CD4-positive, alpha-beta T cell treated with Interleukin-17A for 1 hour (primary cell): Measurements from ENCODE around the gene BTRC.
"Not testable (repeated sequence)": the region's sequence is repeated elsewhere in the genome, so short reads cannot be mapped to it uniquely, and the experiment has no call there.

Experiments used
- DNase-seq: peaks from one replicate; pipeline ENCODE4 v3.0.0-alpha.2; 2020

Gene BTRC

GRCh38 chr10:101388676-101389276 is 34.8 kb downstream of the BTRC start:
- DNase-seq = no peak

- not testable (repeated sequence) for DNase-seq
Measured at GRCh38 chr10:101389532-101389931, 35.6 kb downstream of the BTRC start.

- DNase-seq = no peak
Measured at GRCh38 chr10:101389986-101390531, 36.1 kb downstream of the BTRC start.

GRCh38 chr10:101393378-101393777 is 39.4 kb downstream of the BTRC start:
- no peak for DNase-seq

- DNase-seq = no peak
Measured at GRCh38 chr10:101394524-101395133, 40.7 kb downstream of the BTRC start.

GRCh38 chr10:101397140-101397539 is 43.2 kb downstream of the BTRC start:
- DNase-seq = peak; percentile 83

GRCh38 chr10:101400585-101400984 is 46.6 kb downstream of the BTRC start:
- DNase-seq = no peak

- no peak for DNase-seq
Measured at GRCh38 chr10:101402711-101403110, 48.7 kb downstream of the BTRC start.

- DNase-seq = no peak
Measured at GRCh38 chr10:101403161-101403560, 49.2 kb downstream of the BTRC start.

GRCh38 chr10:101405001-101405400 is 51.0 kb downstream of the BTRC start:
- DNase-seq = no peak

GRCh38 chr10:101411598-101411997 is 57.6 kb downstream of the BTRC start:
- DNase-seq = no peak

- no peak for DNase-seq
Measured at GRCh38 chr10:101414034-101414433, 60.1 kb downstream of the BTRC start.

- DNase-seq = no peak
Measured at GRCh38 chr10:101415884-101416283, 61.9 kb downstream of the BTRC start.

- DNase-seq = not testable (repeated sequence)
Measured at GRCh38 chr10:101421967-101422366, 68.0 kb downstream of the BTRC start.

GRCh38 chr10:101425535-101425934 is 71.6 kb downstream of the BTRC start:
- DNase-seq = no peak

GRCh38 chr10:101428036-101428435 is 74.1 kb downstream of the BTRC start:
- DNase-seq = no peak

GRCh38 chr10:101429423-101429822 is 75.5 kb downstream of the BTRC start:
- no peak for DNase-seq

GRCh38 chr10:101436302-101436701 is 82.3 kb downstream of the BTRC start:
- no peak for DNase-seq

- no peak for DNase-seq
Measured at GRCh38 chr10:101438881-101439391, 85.0 kb downstream of the BTRC start.

GRCh38 chr10:101441541-101442455 is 87.8 kb downstream of the BTRC start:
- peak; percentile 49 for DNase-seq

GRCh38 chr10:101442456-101442800 is 88.5 kb downstream of the BTRC start:
- no peak for DNase-seq

GRCh38 chr10:101444058-101444898 is 90.3 kb downstream of the BTRC start:
- peak; percentile 10 for DNase-seq
